Liver (tissue), 3 donors: ENCODE results near the gene DHPS.

ENCODE experiments used
- CTCF ChIP-seq: fragments of 150-350 bp; IDR thresholded peaks from 2 replicates; pipeline ENCODE4 v1.5.1; 2017; ENCODE audit warnings: improper control_type of control experiment, low read depth, low read length; ENCODE audit not compliant: missing input control
- EGR1 ChIP-seq, 2 donors: IDR thresholded peaks; 2 replicates each; pipeline ENCODE4 v1.6.1; 2016 to 2018; ENCODE audit warnings: antibody characterized with exemption in 2 of 2, low read depth in 2 of 2
- GABPA ChIP-seq, 2 donors: IDR thresholded peaks in 1 of 2; conservative IDR thresholded peaks in 1 of 2; 2 replicates each; pipeline ENCODE4 v1.6.1; 2016; ENCODE audit warnings: antibody characterized with exemption in 2 of 2, mild to moderate bottlenecking in 1 of 2, moderate library complexity in 1 of 2
- HNF4A ChIP-seq, 2 donors: conservative IDR thresholded peaks; 2 replicates each; pipeline ENCODE4 v1.6.1; 2016; ENCODE audit warnings: antibody characterized with exemption in 2 of 2, mild to moderate bottlenecking in 2 of 2
- RAD21 ChIP-seq, 2 donors: IDR thresholded peaks; 2 replicates each; pipeline ENCODE4 v1.6.1; 2016; ENCODE audit warnings: antibody characterized with exemption in 2 of 2, mild to moderate bottlenecking in 2 of 2
- SP1 ChIP-seq: IDR thresholded peaks from 2 replicates; pipeline ENCODE4 v1.6.1; 2018; ENCODE audit warnings: antibody characterized with exemption, mild to moderate bottlenecking
- TAF1 ChIP-seq: conservative IDR thresholded peaks from 2 replicates; pipeline ENCODE4 v1.6.1; 2016; ENCODE audit warnings: antibody characterized with exemption, mild to moderate bottlenecking
- YY1 ChIP-seq: IDR thresholded peaks from 2 replicates; pipeline ENCODE4 v1.6.1; 2016; ENCODE audit warnings: antibody characterized with exemption, mild to moderate bottlenecking
- ZBTB33 ChIP-seq: IDR thresholded peaks from 2 replicates; pipeline ENCODE4 v1.6.1; 2016; ENCODE audit warnings: antibody characterized with exemption
- donor health status: healthy.
- donor health status: healthy.

GRCh38 chr19:12708641-12709040, 27.0 kb upstream of the DHPS start:
- TF ChIP-seq TAF1 (no peak), RAD21 (IDR thresholded peaks at IDR 0.05) (no peak), CTCF (no peak), SP1 (no peak), YY1 (no peak), EGR1 (IDR thresholded peaks at IDR 0.05; ENCODE audit: low read depth in 2 of 2) (no peak), ZBTB33 (no peak), HNF4A (conservative IDR thresholded peaks at IDR 0.05) (no peak), GABPA (IDR thresholded peaks at IDR 0.05 in 1 of 2, conservative IDR thresholded peaks at IDR 0.05 in 1 of 2) (no peak)
